ENCODE measurements around the gene TNIK.

The TNIK gene

GRCh38 chr3:171362575-171362974, 97.6 kb downstream of the TNIK start:
- DNase-seq (ENCODE audit: low read depth in 3 of 3), result no peak

DNA sequence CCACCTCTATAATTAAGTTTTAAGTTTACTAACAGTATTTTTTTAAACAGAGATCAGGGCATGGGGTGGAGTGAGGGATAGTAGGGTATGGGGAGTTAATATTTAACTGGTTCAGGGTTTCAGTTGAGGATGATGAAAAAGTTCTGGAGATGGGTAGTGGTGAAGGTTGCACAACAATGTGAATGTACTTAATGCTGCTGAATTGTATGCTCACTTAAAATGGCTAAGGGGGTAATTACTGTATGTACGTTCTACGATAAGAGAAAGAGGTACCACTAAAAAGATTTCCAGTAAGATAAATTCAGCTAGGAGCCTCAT, 101.4 kb downstream of the TNIK start:
- DNase-seq (ENCODE audit: low read depth in 3 of 3), result no peak

- DNase-seq (ENCODE audit: low read depth in 3 of 3), result no peak
Observed at GRCh38 chr3:171358181-171358880, 101.9 kb downstream of the TNIK start.

DNA sequence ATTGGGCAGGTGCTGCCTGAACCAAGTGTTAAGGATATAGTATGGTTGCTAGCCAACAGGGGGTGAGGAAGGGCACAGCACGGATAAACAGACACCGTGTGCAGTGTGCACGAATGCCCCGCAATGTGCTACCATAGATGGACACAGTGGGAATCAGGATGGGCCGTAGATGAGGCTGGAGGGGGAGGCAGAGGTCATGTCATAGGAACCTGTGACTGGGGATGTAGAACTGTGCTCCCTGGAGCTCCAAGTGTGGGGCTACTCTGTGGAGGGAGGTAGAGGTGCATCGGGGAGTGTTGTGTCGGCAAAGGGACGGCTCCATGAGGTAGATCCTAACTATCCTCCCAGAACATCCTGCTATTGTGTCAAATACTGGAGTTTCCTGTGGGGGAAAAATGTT, 102.5 kb downstream of the TNIK start:
- no peak for DNase-seq (ENCODE audit: low read depth in 3 of 3)

DNA sequence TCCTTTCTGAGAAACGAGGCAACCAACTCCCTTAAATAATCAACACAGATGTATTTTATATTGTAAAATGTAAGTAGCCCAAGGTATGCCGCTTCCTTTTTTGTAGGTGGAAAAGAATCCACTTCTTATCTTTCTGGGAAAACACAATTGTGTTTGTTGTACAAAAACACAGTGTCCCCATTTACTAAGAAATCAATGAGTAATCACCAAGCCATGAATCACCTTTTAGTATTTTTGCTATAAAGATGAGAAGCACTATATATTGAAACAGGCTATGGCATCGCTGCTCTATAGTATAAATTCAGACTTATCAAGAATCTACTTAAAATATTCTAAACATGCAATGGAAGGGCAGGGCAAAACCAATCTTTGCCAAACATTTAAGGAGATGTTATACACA, 104.0 kb downstream of the TNIK start:
- DNase-seq (ENCODE audit: low read depth in 3 of 3), result no peak

- DNase-seq (ENCODE audit: low read depth in 3 of 3), result no peak
Observed at GRCh38 chr3:171354706-171355582, 105.3 kb downstream of the TNIK start.

DNA sequence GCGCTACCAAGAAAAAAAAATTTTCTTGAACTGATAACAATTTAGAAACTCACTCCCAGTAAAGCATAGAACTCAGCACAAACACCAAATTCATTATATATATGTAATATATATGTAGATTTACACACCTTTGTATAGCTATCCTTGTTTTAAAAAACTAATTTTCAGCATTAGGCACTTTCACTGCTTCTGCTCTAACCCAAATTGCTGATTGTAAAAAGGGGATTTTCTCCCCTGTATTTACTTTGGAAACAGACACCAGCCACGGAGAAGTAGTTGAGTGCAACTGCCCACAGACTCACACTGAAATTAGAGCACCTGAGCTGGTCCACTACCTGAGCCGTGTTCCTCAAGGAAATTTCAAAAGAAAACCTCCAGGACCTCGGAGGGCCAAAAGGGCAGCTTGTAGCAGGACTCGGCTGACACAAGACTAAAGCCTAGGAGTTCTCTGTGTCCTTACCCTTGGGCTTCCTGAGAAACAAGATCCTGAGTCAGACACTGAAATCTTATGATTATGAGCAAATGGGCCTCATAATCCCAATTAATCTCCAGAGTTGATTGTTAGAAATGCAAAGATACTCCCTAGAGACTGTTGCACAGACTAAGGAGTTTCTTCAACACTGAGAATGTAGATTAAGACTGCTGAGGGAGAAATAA, 106.0 kb downstream of the TNIK start:
- no peak for DNase-seq (ENCODE audit: low read depth in 3 of 3)

- no peak for DNase-seq (ENCODE audit: low read depth in 3 of 3)
Observed at GRCh38 chr3:171353423-171353822, 106.8 kb downstream of the TNIK start.

DNA sequence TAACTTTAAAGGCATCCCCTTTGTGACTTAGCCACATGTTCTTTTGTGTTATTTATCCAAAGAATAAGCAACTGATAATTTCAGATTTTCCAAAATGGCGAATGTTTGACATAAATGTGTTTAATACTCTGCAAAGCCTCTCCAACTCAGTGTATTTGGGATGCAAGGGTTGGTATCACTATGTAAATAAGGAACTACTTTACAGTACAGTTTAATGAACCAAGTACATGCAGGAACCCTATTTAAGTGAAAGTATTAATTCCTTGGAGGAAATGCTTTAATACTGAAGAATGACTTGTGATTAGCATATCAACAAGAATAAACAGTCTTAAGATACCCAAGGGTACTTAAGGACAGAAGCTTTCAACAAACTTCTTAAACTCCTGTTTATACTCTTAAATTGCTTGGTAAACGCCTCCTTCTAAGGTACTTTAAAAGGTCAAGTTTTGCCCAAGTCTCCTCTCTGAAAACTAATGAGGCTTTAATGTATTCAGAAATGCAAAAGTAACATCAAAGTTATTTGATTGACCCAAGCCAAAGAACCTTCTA, 107.7 kb downstream of the TNIK start:
- no peak for DNase-seq (ENCODE audit: low read depth in 3 of 3)

- no peak for DNase-seq (ENCODE audit: low read depth in 3 of 3)
Observed at GRCh38 chr3:171351676-171352075, 108.5 kb downstream of the TNIK start.

DNA sequence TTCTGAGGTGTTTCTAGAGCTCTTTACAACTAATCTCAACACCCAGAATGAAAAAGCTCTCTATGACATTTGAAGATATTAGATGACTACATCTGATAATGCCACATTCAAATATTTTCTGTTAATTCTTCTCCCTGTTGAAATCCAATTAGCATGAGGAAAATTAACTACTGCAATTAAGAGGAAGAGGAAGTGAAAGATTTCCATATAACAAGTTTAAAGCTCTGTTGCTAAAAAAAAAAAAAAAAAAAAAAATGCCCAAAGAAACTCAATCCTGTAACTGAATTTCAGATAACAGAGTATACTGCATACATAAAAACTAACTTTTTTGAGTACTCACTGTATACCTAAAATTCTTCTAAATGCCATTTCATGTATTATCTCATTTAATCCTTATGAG, 109.8 kb downstream of the TNIK start:
- no peak for DNase-seq (ENCODE audit: low read depth in 3 of 3)

- DNase-seq (ENCODE audit: low read depth in 3 of 3), result no peak
Observed at GRCh38 chr3:171349392-171349791, 110.8 kb downstream of the TNIK start.

GRCh38 chr3:171348121-171348520, 112.1 kb downstream of the TNIK start:
- no peak for DNase-seq (ENCODE audit: low read depth in 3 of 3)

- no peak for DNase-seq (ENCODE audit: low read depth in 3 of 3)
Observed at GRCh38 chr3:171347301-171348039, 112.7 kb downstream of the TNIK start.

DNA sequence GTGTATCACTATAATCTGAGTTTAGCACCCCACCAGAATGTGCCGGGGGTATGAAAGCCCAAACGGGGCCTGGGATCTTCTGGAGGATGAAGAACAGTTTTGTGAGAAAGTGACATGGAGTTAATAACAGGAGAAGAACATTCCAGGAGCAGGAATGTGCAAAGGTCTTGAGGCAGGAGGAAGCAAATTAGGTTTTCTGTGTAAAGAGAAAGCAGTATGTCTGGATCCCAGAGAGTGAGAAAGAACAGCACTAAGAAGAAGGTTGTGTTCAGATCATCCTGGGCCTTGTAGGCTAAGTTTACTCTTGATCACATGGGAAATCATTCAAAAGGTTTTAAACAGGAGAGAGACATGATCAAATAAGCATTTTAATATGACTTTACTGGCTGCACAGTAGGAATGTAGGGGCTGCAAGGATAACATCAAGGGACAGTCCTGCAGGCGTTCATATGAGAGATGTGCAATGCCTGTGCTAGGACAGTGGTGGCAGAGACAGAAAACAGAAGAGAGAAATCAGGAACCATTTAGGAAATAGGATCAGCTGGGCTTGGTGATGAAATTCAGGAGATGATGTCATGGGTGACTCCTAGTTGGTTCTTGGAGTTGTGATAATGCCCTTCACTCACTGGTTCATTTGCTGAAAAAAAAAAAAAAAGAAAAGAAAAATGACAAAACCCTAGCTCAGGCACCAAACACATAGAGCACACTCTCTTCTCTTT, 113.5 kb downstream of the TNIK start:
- no peak for DNase-seq (ENCODE audit: low read depth in 3 of 3)

DNA sequence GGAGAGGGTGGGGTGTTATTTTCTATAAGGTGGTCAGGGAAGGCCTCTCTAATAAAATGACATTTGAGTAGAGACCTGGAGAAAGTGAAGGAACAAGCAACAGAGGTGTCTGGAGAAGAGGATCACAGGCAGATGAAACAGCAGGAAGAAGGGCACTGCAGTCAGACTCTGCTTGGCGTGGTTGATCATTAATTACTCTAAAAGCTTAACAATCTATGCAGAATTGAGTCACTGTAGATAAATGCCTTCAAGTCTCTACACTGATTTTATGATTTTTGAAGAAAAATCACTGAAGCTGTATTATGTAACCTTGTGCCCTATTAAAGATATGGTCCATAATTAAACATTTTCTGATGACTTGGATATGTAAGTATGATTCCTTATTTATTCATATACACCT, 114.2 kb downstream of the TNIK start:
- no peak for DNase-seq (ENCODE audit: low read depth in 3 of 3)

DNA sequence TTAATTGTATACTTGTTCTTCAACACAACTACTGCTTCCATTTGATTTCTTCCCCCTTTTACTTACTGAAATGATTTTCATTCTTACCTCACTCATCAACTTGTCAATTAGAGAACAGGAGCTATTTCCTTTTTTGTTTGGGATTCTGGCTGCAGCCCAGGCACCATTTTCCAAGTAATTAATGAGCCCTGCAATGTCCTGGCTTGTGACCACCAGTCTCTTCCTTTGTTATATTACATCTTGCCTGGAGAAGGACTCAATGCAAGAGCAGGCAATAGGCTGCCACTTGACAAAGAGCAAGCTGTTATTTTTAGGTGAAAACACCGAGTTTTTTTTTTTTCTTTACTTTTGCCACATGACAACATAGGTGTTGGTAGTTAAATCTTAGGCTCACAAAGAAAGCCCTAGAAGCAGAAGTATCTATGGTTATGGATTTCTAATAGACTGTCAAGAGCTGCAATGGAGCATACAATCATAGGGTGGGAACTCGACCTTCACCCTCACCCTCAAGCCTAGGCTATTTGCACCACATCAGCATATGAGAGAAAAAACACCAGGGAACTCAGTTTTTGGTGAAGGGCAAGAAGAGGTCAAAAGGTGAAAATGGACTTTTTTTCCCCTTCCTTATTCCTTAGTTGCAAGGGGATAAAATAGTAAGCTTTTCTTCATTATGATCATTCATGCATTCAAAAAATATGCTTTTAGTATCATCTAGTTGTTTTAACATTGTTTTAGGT, 114.9 kb downstream of the TNIK start:
- no peak for DNase-seq (ENCODE audit: low read depth in 3 of 3)

GRCh38 chr3:171343693-171344092, 116.5 kb downstream of the TNIK start:
- DNase-seq (ENCODE audit: low read depth in 3 of 3), result no peak

DNA sequence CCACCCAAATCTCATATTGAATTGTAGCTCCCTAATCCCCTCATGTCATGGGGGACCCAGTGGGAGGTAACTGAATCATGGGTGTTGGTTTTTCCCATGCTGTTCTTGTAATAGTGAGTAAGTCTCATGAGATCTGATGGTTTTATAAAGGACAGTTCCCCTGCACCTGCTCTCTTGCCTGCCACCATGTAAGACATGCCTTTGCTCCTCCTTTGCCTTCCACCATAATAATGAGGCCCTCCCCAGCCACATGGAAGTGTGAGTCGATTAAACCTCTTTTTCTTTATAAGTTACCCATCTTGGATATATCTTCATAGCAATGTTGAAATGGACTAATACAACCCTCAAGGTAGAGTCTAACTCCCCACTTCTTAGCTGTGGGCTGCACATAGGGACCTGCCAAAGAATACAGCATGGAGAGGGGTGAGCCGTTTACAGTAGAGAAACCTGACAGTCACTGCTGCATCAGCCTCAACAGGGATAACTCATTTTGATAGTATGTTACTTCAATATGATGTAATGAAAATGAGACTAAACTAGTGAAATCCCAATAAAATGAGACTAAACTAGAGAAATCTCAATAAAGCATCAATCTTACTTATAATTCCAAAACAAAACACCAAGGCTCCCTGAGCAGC, 117.3 kb downstream of the TNIK start:
- no peak for DNase-seq (ENCODE audit: low read depth in 3 of 3)

DNA sequence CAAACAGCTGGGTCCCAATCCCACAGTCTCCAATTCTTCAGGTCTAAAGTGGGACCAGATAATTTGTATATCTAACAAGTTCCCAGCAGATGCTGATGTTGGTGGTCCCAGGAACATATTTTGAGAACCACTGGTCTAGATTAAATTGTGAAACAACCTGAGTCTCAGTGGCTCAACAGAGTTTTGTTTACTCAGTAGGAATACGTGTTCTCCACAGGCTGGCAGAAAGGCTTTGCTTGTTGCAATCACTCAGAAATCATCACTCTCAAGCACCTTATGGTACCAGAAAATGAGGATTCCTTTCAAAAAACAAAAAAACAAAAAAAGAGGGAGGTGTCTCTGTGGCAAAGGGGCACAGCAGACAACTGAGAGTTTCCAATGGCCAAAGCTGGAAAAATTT, 118.0 kb downstream of the TNIK start:
- DNase-seq (ENCODE audit: low read depth in 3 of 3), result no peak

Measured in stimulated activated CD4-positive, alpha-beta T cell treated with anti-CD3 and anti-CD28 coated beads, TNF-alpha, amount 100 ng/mL, for 4 hours (primary cell).